CD4-positive, alpha-beta T cell treated with Interleukin-6 for 4 hours (primary cell): ENCODE measurements around the gene S100A16.
"Not testable (repeated sequence)": the region's sequence is repeated elsewhere in the genome, so short reads cannot be mapped to it uniquely, and the experiment has no call there.

Experiments used
- DNase-seq: peaks from one replicate; pipeline ENCODE4 v3.0.0-alpha.2; 2020; ENCODE audit warnings: mixed read lengths

The S100A16 gene

GRCh38 chr1:153583514-153583913 is 29.4 kb downstream of the S100A16 start:
- not testable (repeated sequence) for DNase-seq

GRCh38 chr1:153582836-153583235 is 30.1 kb downstream of the S100A16 start:
- DNase-seq: not testable (repeated sequence)

- no peak for DNase-seq
Observed at GRCh38 chr1:153578936-153579335, 34.0 kb downstream of the S100A16 start.

- no peak for DNase-seq
Observed at GRCh38 chr1:153578490-153578889, 34.4 kb downstream of the S100A16 start.

GRCh38 chr1:153577624-153578051 is 35.3 kb downstream of the S100A16 start:
- no peak for DNase-seq

- DNase-seq: no peak
Observed at GRCh38 chr1:153577138-153577537, 35.8 kb downstream of the S100A16 start.

- not testable (repeated sequence) for DNase-seq
Observed at GRCh38 chr1:153575497-153575896, 37.4 kb downstream of the S100A16 start.

GRCh38 chr1:153575081-153575491 is 37.9 kb downstream of the S100A16 start:
- not testable (repeated sequence) for DNase-seq

GRCh38 chr1:153573351-153573750 is 39.6 kb downstream of the S100A16 start:
- no peak for DNase-seq

GRCh38 chr1:153572569-153573015 is 40.3 kb downstream of the S100A16 start:
- peak; percentile 58 for DNase-seq

- DNase-seq: no peak
Observed at GRCh38 chr1:153571706-153572105, 41.2 kb downstream of the S100A16 start.

- DNase-seq: no peak
Observed at GRCh38 chr1:153570874-153571273, 42.1 kb downstream of the S100A16 start.

- no peak for DNase-seq
Observed at GRCh38 chr1:153569465-153569864, 43.5 kb downstream of the S100A16 start.

GRCh38 chr1:153568367-153569099 is 44.4 kb downstream of the S100A16 start:
- DNase-seq: peak; percentile 86

- peak; percentile 20 for DNase-seq
Observed at GRCh38 chr1:153567621-153568366, 45.1 kb downstream of the S100A16 start.

GRCh38 chr1:153566414-153567371 is 46.2 kb downstream of the S100A16 start:
- peak; percentile 94 for DNase-seq

GRCh38 chr1:153565529-153566374 is 47.2 kb downstream of the S100A16 start, which contains the start of gene S100A2:
TSS of gene S100A2 (minus strand) at chr1:153565844. CDS start at chr1:153563877, 1,967 bp downstream.
- DNase-seq: peak; percentile 70

- no peak for DNase-seq
Observed at GRCh38 chr1:153563991-153564390, 48.9 kb downstream of the S100A16 start.

- no peak for DNase-seq
Observed at GRCh38 chr1:153563483-153563901, 49.4 kb downstream of the S100A16 start.

GRCh38 chr1:153562021-153562420 is 50.9 kb downstream of the S100A16 start:
- not testable (repeated sequence) for DNase-seq

GRCh38 chr1:153561466-153561985 is 51.4 kb downstream of the S100A16 start:
- no peak for DNase-seq
